ENCODE results near the gene HPCAL1.

Gene HPCAL1

DNA sequence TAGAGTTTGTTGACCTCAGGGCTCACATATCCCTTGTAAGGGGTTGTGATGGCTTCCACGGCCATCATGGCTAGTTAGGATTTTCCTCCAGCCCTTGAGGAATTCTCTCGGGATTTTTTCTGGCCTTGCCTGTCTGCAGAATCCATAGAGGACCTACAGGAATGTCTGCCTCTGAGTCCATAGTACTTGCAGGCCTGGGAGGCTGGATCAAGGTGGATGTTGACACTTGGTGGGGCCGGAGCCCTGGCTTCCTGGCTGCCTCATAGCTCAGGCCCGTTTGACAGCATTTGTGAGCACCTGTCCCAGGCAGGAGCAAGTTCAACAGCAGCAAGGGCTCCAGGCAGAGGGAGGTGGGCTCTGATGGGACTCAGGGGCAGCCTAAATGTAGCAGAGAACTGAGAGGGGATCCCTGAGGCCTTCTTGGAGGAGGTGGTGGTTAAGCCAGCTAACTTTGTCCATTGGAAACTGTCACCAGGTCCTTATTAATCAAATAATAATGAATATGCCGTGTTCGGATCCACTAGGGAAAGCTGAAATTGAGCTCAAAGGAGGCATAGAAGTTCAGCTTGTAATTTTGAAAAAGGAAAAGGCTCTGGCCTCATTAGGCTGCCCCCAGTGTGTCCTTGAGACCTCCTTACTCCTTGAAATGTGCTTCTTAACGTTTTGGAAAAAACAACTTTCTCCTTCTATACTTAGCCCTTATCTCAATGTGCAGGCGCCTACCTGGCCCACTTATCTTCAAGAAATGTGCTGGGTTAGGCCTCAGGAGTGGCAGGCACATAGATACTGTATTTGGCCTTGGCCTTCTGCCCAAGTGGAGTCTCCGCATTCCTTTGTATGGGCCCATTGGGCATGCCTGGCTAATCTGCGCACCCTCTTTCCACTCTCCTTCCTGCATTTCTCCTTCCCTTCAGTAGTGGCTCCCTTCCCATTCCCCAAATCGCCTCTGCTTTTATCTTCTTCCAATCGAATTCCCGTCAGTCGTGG, 66.9 kb downstream of the HPCAL1 start:
- DNase-seq (ENCODE audit: low read depth in 2 of 2), result no peak

DNA sequence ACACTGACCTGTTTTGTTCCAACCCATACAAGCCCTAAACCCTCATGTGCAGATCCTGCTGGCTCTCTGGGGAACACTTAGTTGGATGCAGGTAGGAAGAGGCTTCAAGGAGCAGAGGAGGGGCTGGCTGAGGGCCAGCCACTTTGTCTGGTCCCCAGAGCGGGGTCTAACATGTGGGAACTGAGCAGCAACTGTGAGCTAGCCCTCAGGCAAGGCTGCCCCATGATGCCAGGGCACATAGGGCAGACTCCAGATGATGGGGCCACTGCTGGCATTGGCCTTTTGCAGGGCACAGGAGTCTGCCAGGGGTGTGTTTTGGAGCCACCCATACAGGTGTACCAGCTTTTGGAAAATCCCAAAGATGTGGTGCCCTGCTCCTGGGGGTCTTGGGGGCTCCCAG, 67.7 kb downstream of the HPCAL1 start:
- DNase-seq (ENCODE audit: low read depth in 2 of 2), result no peak

DNA sequence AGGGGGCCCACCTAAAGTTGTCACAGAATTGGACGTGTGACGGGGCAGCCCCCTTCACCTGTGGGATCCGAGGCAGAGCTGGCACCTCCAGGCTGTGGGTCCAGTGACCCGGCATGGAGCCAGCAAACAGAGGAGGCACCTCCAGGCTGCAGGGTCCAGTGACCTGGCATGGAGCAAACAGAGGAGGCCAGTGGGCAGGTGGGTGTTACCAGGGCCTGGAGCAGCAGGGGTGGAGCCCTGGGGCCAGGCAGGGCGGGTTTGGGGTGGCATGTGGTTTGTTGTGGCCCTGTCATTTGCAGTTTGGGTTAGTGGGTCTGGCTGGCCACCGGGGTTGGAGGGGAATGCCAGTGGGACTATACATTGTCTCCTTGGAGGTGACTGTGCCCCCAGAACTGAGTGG, 68.2 kb downstream of the HPCAL1 start:
- DNase-seq (ENCODE audit: low read depth in 2 of 2), result no peak

DNA sequence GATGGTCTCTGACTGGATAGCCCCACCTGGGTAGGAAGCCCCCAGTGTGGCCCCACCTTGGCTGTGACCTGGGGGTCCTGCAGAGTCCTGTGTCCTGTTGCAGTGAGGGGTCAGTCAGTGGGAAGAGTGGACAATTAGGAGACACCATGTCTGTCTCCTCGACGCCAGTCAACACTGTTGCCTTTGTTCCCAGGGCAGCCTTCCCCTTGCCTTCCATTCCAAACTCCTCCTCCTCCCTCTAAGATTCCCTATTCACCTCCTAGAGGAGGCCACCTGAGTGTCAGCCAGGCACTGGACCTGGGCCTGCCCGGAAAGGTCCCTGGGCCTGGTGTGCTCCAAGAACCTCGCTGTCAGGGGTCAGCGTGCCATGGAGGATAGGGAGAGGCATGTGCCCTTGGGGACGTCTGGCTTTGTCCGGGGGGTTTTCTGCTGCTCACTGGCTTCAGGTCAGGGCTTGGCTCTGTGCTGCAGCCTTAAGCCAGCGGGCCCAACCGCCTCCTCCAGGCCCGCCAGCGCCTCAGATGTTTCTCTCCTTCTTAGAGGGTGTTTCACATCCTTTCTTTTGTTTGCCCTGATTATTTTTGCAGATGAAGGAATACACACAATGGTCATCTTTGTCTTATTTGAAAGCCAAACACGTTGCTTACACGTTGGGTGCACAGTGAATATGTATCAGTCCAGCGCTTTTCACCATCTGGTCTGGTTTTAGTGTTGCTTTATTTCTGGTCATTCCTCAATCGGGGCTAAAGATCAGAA, 68.9 kb downstream of the HPCAL1 start:
- DNase-seq (ENCODE audit: low read depth in 2 of 2), result no peak

DNA sequence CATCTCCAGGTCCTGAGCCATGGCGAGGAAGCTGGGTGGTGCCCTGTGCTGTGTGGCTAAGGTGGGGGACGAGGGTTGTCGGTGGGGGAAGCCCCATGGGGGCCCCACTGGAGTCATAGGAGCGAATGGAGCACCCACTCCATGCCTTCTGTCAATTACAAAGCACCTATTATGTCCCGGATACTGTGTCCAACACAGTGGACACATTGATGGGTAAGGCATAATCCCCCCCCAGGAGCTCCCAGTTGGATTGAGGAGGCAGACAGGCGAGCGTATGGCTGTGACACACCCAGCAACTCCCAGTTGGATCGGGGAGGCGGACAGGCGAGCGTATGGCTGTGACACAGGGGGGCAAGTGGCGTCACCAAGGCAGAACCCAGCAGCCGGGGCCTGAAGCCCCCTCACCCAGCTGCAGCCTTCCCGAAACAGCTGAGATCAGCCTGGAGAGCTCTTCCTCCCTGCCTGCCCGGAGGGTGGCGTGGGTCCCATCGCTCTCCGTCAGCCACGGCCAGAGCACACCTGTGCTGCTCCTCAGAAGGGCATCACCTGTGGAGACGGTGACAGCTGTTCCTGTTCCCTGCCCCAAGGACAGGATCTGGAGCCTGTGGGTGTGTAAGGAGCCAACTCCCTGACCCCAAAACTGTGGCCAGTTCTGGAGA, 69.6 kb downstream of the HPCAL1 start:
- DNase-seq (ENCODE audit: low read depth in 2 of 2), result no peak

DNA sequence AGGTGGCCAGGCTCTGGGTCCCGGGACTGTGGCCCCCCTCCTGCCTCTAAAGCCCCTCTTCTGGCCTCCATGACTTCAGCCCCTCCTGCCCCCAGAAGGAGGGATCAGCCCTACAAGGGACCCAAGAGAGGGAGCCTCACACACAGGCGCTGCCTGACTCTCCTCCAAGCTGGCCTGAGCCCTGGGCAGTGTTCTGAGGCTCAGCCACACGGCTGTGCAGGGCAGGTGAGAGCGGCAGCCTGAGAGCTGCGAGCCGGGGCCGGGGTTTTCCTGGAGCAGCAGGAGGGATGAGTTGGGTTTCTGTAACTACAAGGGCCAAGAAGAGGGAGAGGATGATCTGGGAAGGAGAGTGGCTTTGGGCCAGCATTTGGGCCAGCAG, 70.1 kb downstream of the HPCAL1 start:
- no peak for DNase-seq (ENCODE audit: low read depth in 2 of 2)

DNA sequence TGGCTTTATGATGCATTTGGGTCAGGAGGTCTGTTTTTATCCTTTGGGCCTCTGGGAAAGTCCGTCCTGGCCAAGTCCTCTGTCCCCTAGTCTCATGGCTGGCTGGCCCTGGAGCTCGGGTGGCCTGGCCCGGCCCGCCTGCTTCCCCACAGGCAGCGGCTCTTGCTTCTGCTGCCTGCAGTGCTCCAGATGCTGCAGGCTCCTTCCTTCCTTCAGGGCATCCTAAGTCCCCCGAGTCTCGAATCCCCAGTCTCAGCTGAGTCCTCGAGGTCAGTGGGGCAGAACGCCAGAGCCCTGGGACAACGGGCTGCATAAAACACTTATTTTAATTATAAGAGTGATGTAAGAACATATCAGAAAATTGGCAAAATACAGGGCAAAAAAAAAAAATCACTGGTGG, 71.2 kb downstream of the HPCAL1 start:
- no peak for DNase-seq (ENCODE audit: low read depth in 2 of 2)

DNA sequence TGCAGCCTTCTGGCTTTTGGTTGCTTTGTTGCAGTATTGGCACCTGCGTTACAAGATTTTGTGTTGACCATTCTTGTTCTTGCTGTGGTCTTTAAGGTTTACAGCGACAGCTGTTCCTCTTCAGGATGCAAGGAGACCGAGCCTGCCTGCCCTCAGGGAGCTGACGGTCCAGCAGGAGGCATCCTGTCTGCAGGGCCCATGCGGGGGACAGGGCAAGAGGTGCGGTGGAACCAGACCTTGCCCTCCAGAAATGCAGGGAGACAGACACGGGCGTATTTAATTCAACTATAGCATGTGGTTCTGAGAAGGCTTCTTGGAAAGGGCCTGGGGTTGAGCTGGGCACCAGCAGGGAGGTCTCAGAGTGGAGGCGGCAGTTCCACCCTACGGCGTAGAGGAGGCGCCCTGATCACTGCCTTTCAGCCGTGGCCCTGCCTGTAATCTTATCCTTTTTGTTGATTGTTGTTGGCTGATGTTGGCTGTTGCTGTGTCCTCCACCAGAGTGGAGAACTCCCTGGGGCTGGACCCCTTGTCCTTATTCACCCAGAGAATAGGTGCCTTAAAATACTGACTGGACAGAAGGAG, 71.7 kb downstream of the HPCAL1 start:
- no peak for DNase-seq (ENCODE audit: low read depth in 2 of 2)

DNA sequence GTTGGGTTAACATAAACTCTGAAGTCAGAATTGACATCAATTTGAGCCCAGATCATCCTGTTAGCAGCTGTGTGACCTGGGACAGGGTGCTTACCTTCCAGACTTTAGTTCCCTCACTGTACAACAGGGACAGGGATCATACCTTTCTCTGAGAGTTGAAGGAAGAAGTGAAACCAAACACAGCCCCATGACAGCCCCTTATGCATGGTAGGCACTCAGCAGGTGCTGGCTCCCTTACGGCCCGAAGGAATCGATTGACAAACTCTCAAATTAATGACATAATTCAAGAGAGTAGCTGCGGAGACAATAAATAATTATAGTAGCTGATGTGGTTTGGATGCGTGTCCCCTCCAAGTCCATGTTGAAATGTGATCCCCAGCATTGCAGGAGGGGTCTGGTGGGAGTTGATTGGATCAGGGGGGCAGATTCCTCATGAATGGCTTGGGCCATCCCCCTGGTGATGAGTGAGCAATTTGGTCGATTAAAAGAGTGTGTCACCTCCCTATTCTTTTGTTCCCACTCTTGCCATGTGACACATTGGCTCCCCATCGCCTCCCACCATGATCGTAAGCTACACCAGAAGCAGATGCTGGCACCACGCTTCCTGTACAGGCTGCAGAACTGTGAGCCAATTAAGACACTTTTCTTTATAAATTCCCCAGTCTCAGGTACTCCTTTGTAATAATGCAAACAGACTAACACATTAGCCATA, 73.0 kb downstream of the HPCAL1 start:
- DNase-seq (ENCODE audit: low read depth in 2 of 2), result no peak

DNA sequence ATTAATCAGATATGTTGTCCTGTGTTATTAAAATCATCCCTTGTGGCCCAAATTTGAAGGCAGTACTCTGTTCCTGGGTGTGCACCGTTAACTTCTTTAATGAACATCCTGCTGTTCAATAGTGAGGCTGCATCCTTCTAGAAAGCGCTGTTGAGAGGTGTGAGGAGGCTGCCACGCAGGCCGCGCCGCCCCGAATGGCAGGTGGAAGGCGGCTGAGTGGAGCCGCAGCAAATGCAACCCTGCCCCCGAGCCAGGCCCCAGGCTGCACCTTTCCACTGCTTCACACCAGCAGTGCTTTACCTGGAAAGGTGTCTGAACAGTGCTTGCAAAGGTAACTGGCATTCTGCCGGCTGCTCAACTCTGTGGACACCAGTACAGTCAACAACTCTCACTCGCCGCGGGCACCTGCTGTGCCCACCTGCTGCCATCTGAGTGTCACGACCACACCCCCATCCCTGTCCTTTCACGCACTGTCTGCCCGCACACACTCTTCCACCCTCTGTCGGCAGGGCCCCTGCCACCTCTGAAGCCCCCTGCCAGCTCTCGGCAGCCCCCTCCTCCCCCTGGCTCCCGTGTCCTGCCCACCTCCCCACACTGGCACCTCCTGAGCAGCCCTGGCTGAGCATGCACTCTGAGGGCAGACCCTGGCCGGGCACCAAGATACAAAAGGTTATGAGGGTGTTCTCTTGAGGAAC, 74.5 kb downstream of the HPCAL1 start:
- DNase-seq (ENCODE audit: low read depth in 2 of 2), result no peak

DNA sequence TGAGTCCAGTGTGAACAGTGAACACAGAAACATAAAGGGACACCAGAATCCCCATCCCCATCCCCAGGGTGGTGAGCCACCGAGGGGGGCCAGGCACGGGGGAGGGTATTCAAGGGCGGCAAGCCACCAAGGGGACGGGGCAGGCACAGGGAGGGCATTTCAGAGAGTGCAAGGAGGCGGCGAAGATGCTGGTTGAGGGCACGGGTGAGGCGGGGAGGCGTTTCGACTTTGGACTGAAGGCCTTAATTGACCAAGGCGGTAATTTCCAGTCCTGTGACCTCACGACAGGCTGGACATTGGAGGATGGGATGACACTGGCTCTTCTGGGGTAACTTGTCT, 75.0 kb downstream of the HPCAL1 start:
- DNase-seq (ENCODE audit: low read depth in 2 of 2), result no peak

DNA sequence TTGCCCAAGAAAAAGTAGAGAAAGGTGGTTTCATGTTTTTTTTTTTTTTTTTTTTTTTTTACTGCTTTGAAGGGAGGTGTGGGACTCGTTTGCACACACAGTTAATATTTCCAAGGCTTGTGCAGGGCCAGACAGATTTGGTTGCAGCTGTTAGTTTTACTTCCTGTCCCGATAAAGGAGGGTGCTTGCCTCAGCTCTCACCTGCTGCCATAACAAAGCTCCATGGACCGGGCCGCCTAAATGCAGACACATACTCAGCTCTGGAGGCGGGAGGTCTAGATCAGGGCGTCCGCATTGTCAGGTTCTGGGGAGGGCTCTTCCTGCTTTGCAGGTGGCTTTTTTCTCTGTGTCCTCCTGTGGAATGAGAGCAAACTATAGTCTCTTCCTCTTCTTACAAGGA, 75.5 kb downstream of the HPCAL1 start:
- no peak for DNase-seq (ENCODE audit: low read depth in 2 of 2)

DNA sequence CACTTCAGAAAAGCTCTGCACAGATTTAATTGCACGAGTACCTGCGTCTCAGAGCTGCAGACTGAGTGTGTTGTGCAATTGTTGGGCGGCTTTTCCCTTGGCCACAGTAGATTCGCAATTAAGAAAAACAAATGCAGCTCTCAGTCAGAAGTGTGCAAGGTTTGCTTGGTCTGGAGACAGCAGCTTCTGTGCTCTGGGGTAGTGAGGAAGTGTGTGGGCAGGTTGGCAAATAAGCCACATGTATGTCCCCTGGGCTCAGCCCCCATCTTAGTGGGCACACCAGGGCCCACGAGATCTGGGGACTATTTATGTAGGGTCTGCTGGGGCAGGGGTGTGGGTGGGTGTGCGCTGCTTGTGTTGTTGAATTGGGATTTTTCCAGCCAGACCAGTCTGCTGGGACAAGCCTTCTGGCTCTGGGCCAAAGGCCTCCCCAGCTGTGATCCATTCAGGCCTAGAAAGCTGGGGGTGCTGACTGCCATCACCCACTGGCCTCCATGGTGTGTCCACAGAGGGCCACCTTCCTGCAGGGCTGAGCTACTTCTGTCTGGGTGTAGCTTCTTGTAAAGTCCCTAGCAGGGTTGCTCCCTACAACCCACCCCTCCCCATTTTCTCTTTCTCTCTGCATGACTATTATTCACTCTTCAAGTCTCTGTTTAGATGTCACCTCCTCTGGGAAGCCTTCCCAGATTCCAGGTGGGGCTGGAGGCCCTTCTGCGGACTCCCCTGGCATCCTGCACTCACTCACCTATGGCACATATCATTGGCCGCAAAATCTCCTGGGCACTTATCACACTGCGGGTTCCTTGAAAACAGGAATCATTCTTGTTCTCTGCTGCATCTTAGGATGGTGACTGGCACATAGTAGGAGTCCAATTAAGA, 77.6 kb downstream of the HPCAL1 start:
- DNase-seq (ENCODE audit: low read depth in 2 of 2), result no peak

DNA sequence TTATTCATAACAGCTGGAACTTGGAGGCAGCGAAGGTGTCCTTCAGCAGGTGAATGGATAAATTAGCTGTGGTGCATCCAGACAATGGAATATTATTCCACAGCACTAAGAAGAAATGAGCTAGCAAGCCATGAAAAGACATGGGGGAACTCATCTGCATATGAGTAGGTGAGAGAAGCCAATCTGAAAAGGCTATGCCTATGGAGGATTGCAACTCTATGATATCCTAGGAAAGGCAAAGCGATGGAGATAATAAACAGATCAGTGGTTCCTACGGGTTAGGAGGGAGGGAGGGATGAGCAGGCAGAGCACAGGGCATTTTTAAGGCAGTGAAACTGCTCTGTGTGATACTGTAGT, 79.3 kb downstream of the HPCAL1 start:
- no peak for DNase-seq (ENCODE audit: low read depth in 2 of 2)

DNA sequence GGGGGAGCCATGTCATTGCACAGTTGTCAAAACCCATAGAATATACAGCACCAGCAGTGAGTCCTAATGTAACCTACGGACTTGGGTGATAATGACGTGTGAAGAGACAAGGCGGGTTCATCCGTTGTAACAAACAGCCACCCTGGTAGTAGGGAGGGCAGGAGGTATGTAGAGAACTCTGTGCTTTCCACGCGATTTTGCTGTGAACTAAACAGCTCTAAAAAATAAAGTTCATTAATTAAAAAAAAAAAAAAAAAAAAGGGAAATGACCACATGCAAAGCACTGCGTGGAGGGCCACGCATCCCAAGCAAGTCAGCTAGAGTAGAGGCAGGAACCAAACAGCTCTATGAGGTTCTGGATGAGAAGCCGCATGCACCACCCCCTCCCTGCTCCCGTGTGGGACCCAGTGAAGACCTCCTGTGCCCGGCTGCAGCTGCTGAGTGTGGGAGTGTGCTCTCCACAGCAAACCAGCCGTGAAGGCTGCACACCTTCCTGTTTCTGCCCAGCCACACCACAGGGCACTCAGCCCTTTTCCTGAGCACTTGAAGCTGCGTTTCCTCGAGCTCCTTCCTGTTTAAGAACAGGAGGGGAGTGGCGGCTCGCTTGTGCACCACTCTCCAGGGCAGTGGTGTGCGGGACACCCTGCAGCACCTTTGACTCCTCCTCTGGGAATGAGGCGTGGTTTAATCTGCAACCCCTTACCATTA, 79.8 kb downstream of the HPCAL1 start:
- DNase-seq (ENCODE audit: low read depth in 2 of 2), result peak in 1 of 2 donors; percentile 8

DNA sequence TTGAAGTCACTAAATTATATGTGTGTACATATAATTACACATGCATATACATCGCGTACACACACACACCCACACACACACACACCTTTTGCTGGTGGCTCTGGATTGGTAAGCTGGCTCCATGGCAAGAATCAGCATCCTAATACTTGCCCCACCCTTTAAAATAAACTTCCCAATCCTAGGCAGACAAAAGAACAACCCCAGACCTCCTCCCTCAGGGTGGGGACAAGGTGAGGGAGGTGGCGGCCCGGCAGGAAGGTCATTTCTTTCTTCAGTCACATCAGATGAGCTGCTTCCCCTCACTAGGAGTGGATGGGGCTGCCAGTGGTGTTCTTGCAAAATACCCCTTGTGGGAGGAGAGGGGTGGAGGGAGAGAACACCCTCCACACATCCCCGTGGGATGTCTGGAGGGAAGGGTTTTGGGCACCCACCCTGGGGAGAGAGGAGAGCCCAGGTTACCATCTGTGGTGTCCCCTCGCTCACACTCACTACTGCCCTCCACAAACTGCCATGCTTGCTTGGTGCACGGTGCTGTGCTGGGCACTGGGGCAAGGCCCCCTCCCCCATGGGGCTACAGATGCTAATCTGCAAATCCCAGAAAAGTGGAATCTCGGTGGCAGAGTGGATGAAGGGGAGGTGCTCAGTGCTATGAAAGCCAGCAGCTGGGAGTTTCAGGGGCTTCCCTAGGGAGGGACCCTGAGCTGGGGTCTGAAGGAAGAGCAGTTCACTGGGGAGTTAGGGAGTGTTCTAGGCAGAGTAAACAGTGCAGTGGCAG, 81.4 kb downstream of the HPCAL1 start:
- DNase-seq (ENCODE audit: low read depth in 2 of 2), result no peak

DNA sequence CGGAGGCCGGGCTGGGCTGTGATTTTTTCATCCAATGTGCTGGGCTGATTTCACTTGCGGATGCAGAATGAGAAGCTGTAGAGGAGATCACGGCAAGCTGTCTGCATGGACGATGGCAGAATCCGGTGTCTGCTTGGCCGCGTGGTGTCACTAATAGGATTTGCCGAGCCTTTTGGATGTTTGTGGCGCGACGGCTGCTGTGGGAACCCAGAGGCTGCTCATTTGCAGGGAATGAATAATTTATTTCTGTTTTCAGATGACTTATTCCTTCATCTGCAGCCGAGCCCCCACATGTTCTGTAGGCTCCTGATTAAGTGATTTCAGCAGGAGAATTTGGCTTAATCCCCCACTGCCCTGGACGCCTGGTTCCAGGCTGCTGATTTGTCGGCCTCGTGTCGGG, 82.8 kb downstream of the HPCAL1 start:
- DNase-seq (ENCODE audit: low read depth in 2 of 2), result no peak

DNA sequence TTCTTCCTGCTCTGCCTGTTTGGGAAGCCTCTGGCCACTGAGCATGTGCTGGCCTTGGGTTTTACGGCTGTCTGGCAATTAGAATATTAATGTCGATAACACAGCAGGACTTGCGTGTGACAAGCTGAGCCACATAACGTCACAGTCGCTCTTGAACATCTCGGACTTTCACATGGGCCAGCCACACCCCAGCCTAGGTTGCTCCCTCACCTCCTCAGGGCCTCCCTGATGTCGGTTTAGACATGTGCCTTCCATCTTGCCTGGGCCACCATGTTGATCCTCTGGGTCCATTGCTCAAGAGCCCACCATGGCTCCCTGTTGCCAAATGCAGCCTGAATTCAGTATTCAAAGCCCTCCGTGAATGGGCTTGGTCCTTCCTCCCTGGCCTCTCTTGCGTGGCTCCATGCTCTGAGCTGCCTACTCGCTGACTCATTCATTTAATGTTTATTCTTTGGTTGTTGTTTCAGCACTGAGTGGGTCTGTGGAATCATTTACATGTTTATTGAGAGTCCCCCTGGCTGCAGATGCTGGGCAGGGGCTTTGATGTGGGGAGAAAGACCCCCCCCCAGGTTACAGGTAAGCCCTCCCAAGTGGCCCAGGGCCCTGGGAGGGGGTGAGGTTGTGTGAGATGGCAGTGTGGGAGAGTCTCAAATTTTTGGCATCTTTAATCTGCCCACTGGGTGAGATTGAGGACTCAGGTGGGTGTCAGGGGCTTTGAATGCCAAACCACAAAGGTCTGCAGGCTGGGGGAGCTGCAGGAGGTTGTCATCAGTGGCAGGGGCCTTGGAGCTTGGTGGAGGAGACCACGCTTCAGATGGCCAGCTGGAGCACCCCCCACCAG, 83.4 kb downstream of the HPCAL1 start:
- no peak for DNase-seq (ENCODE audit: low read depth in 2 of 2)
